BJ (cell line): ENCODE results near the gene RTN4RL1. TPM values are rescaled to one million over a fixed set of nuclear protein-coding genes. Genes with fewer than 3 reads are reported as not detected.

ENCODE experiments used
- CTCF ChIA-PET: fragments of 350-600 bp; formaldehyde crosslinking; extraction: SDS; loops from one replicate; lab custom pipeline; 2021; ENCODE audit warnings: antibody characterized with exemption, inconsistent platforms; lab: Yijun Ruan, JAX
- POLR2A ChIA-PET: fragments of 300-600 bp; sonication (Branson Sonifier 250); formaldehyde crosslinking; extraction: SDS; loops from one replicate; lab custom pipeline; 2021; ENCODE audit warnings: antibody characterized with exemption; lab: Charles Lee
- DNase-seq: peaks from one replicate; pipeline ENCODE4 v3.0.0-alpha.2; 2011; ENCODE audit warnings: low read depth
- H3K27me3 ChIP-seq: 2 replicates; pipeline ENCODE4 v1.6.0; 2011; ENCODE audit warnings: low read length; ENCODE audit not compliant: control insufficient read depth, insufficient read depth
- H3K36me3 ChIP-seq: 2 replicates; pipeline ENCODE4 v1.5.1; 2011; ENCODE audit warnings: low read length; ENCODE audit not compliant: control insufficient read depth, insufficient read depth
- H3K4me3 ChIP-seq: 2 replicates; pipeline ENCODE4 v1.5.1; 2011; ENCODE audit warnings: low read depth, mild to moderate bottlenecking, control low read depth, low read length
- polyA plus RNA-seq: library from polyadenylated mRNA; depleted of rRNA; stranded (reverse); fragments of >200 nt; gene quantifications from 2 replicates; pipeline ENCODE4 v1.2.3, GENCODE V29; 2011
- TF ChIP-seq, protein P1 (sequence below): IDR thresholded peaks from 2 replicates; pipeline ENCODE4 v1.5.1; 2011; ENCODE audit warnings: low read depth, mild to moderate bottlenecking, control low read depth, inconsistent platforms, low read length, moderate library complexity; ENCODE audit not compliant: insufficient read depth

RTN4RL1 gene
- polyA plus RNA-seq, 1 experiment: 0.32 TPM

DNA sequence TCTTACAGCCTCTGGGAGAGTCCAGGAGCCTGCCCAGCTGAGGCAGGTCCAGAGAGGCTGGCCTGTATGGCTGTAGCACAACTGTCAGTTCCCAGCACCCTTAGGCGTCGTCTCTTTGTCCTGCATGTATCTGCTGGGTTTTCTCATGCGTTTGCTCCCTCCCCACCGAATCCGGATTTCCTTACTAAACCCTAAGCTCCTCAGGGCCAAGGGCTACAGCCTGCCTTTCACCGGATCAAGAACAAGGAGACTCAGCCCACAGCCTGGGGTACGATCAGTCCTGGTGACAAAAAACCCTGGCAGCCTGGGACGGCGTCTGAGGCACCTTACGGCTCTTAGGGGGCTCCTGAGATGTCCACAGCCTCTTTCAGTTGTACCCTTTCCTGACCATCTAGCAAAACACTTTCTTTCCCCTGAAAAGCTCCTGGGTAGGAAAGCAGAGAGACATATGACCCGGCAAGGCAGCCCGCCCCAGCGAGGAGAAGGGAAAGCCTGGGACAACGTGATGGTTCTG, 42.0 kb upstream of the RTN4RL1 start:
- no peak overlapping the region for H3K4me3 ChIP-seq
- H3K27me3 ChIP-seq: no peaks in the 10 kb centered on the region
- no peak for DNase-seq
- TF ChIP-seq, protein P1, sequence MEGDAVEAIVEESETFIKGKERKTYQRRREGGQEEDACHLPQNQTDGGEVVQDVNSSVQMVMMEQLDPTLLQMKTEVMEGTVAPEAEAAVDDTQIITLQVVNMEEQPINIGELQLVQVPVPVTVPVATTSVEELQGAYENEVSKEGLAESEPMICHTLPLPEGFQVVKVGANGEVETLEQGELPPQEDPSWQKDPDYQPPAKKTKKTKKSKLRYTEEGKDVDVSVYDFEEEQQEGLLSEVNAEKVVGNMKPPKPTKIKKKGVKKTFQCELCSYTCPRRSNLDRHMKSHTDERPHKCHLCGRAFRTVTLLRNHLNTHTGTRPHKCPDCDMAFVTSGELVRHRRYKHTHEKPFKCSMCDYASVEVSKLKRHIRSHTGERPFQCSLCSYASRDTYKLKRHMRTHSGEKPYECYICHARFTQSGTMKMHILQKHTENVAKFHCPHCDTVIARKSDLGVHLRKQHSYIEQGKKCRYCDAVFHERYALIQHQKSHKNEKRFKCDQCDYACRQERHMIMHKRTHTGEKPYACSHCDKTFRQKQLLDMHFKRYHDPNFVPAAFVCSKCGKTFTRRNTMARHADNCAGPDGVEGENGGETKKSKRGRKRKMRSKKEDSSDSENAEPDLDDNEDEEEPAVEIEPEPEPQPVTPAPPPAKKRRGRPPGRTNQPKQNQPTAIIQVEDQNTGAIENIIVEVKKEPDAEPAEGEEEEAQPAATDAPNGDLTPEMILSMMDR: no peak
- peaks cover 14% of the 10 kb centered on the region for H3K36me3 ChIP-seq
- POLR2A ChIA-PET: interaction anchor here (0.6 kb wide), 1 partner anchor 237 kb away, joined by 4 read pairs; the partner anchor contains the start of gene SRR
- CTCF ChIA-PET: interaction anchor here (1.7 to 7.0 kb wide), 5 partner anchors 11 to 178 kb away, joined by 10 to 58 read pairs (median 14); partner anchors contain the start of gene HIC1

DNA sequence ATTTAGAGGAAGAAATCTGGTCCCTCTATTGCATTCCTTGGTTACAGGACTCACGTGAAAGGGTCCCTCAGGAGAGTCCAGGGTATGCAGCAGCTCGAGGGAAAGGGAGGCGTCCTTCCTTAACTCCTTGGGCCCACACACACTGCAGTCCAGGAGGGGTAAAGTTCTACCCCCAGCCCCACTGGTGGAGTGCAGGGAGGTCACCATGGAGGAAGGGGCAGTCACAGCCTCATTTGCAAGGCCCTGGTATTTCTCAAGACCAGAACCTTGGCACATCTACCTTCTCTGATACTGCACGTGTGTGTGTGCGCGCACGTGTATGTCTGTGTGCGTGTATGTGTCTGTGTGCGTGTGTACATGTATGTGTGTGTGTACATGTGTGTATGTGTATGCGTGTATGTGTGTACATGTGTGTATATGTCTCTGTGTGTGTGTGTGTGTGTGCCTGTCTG, 40.8 kb upstream of the RTN4RL1 start:
- H3K27me3 ChIP-seq: no peaks in the 10 kb centered on the region
- POLR2A ChIA-PET: no interaction called here
- no peak overlapping the region for H3K4me3 ChIP-seq
- TF ChIP-seq, protein P1: no peak
- DNase-seq: no peak
- H3K36me3 ChIP-seq: peaks cover 19% of the 10 kb centered on the region
- CTCF ChIA-PET: interaction anchor here (1.2 to 7.0 kb wide), 8 partner anchors 11 to 179 kb away, joined by 3 to 58 read pairs (median 10); partner anchors contain the start of gene HIC1

DNA sequence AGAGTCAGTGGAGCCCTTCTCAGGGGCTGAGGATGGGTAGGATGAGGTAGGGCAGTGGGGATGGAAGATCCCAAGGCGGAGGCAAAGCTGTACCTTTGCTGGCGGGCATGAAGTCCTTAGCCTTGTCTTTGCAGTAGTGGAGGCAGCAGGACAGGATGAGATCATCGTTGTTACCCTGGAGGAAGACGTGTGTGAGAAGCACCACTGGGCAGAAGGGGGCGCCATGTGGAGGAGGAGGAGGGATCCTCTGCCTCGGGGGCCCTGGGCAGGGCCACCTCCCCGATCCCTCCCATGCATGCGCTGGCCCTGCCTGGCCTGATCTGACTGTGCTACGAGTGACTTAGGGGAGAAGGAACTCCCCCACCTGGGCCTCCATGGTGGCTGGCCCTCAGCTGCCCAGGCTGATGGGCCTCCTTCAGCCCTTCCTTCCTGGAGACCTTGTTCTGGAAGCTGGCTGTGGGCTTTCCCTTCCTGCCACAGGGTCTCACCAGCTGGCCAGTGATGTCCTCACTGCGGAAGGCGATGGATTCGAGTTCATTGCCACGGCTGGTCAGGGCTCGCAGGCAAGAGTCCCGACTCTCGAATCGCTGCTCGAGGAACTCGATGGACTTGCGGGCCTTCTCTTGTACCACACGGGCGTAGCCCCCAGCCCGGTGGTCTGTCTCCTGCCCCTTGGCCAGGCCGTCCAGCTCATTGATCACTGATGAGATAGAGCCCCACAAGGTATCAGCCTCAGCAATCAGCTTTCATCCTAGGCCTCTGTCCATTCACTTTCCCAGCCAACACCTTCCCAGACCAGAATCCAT, 40.0 kb upstream of the RTN4RL1 start:
- H3K36me3 ChIP-seq: peaks cover 23% of the 10 kb centered on the region
- H3K4me3 ChIP-seq: no peak overlapping the region
- DNase-seq: no peak
- CTCF ChIA-PET: interaction anchor here (0.6 to 7.0 kb wide), 16 partner anchors 7 to 309 kb away, joined by 3 to 58 read pairs (median 5); partner anchors contain the start of gene HIC1
- no peaks in the 10 kb centered on the region for H3K27me3 ChIP-seq
- POLR2A ChIA-PET: no interaction called here
- TF ChIP-seq, protein P1: peak; percentile 65

DNA sequence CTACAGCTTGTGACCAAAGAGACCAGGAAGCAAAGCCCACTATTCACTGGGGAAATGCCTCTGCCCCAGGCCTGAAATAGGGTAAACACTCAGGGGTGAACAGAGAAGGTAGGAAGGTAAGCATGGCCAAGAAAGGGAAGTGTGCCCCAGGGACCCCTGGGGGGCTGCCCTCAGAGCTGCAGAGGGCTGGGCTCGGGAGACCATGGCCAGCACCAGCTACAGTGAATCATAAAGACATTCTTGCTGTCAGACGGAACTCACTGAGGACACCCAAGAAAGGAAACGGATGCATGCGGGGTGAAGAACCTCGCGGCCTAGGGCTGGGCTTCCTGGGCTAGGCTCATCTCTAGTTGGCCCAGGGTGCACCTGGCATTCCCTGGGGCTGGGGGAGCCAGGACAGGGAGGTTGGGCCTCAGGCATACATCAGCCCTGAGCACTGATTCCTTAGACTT, 39.4 kb upstream of the RTN4RL1 start:
- Histone ChIP-seq H3K36me3 (peaks cover 27% of the 10 kb centered on the region), H3K4me3 (no peak overlapping the region), H3K27me3 (no peaks in the 10 kb centered on the region)
- CTCF ChIA-PET: interaction anchor here (0.6 to 7.0 kb wide), 15 partner anchors 8 to 308 kb away, joined by 3 to 58 read pairs (median 5); partner anchors contain the start of gene HIC1
- no peak for DNase-seq
- TF ChIP-seq, protein P1: no peak
- POLR2A ChIA-PET: interaction anchor here (1.0 kb wide), 1 partner anchor 13 kb away, joined by 4 read pairs; no protein-coding TSS in a partner anchor

DNA sequence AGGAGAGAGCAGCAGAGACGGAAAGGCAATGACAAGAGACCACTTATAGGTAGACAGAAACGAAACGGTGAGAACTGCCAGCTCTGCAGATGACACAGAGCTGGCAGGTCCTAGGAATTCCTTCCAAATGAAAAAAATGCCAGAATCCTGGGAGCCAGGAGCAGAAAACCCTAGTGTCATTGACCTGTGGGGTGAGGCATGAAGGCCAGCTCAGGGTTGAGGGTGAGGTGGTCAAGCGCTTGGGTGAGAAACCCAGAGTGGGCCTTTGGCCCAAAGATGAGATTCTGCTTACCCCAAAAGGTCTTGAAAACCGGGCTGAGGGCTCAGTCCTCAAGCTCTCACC, 39.0 kb upstream of the RTN4RL1 start:
- ChIA-PET POLR2A (interaction anchor here (1.0 kb wide), 1 partner anchor 13 kb away, joined by 4 read pairs; no protein-coding TSS in a partner anchor), CTCF (interaction anchor here (0.6 to 7.0 kb wide), 10 partner anchors 9 to 217 kb away, joined by 3 to 58 read pairs (median 6); partner anchors contain the start of gene HIC1)
- Histone ChIP-seq H3K4me3 (no peak overlapping the region), H3K27me3 (no peaks in the 10 kb centered on the region), H3K36me3 (peaks cover 31% of the 10 kb centered on the region)
- no peak for DNase-seq
- TF ChIP-seq, protein P1: no peak
